Activated gamma-delta T cell treated with anti-CD3 and anti-CD28 coated beads, Interleukin-2, amount 50 U/mL, for 16 hours (primary cell): ENCODE measurements around the gene AKR1E2.

Experiments
- DNase-seq: peaks from one replicate; pipeline ENCODE4 v3.0.0-alpha.2; 2020; ENCODE audit warnings: low read depth

Gene AKR1E2

GRCh38 chr10:4825868-4826791, at the start of gene AKR1E2:
TSS of gene AKR1E2 (plus strand) at chr10:4826207. CDS start at chr10:4826325, 118 bp downstream.
- DNase-seq = peak; percentile 27

DNA sequence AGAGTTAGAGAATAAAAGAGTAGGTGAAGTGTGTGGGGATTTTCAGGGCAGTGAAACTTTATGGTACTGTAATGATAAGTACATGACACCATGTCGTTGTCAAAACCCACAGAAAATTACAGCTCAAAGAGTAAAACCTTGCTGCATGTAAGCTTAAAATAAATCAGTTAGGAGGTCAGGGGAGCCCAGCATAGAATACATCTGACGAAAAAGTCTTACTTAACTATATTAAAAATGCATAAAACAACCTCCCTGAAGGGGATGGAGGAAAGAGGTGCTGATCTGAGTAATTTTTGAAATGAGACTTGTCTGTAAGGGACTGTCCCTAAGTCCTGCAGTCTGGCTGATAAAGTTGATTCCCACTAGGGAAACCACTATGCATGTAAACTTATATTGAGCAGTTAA, 49.8 kb upstream of the AKR1E2 start:
- no peak for DNase-seq

- DNase-seq = no peak
These were observed 47.2 kb upstream of the AKR1E2 start for GRCh38 chr10:4778761-4779160.

DNA sequence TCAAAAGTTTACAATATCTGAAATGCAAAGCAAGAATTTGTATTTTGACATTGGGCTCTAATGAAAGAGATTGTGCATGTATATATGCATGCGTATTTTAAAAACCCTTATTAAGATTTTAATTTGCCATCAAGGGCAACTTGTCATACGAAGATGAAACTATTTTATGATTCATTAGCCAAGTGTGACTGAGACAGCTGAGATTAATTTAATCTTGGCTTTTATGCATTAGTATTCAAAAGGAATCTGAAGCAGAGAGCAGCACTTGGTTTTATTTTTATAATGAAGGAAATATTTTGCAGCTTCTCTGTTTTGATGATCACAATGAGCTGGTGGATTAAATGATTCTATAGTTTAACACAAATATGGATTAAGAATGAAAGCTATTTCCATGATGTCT, 45.9 kb upstream of the AKR1E2 start:
- DNase-seq = no peak

DNA sequence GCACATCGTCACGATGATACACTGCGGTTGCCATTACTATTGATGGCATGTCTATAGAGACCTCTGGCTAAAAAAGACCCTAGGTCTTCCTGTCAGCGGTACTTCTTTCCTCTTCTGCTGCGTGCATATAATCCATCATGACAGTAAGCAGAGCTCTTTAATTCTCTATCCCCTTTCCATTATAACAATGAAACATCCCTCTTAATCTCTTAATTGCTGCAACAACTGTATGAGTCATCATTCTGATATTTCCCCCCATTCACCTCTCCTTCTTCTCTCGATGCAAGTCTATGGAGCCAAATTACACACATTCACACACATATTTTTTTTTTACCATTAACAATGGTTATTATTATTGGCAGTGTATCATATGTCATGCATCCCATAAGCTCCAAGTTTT, 45.2 kb upstream of the AKR1E2 start:
- no peak for DNase-seq

DNA sequence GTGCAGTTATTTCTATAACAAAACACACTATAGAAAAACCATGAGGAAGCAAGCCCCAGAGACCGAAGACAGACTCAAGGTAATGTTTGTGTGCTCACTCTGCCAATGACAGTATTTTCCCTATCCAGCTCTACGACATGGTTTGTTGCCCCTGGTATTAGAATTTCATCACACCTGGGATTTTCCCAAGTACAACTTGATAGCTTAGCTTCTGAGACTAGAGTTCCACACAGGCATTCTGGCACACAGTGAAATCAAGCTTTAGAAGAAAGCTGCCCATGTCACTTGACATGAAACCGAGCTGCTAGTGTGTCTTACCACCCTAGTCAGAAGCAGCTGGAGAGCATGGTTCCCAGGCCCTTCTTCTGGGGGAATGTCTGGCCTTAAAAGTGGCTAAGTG, 44.1 kb upstream of the AKR1E2 start:
- DNase-seq = no peak

GRCh38 chr10:4784667-4785333, 41.2 kb upstream of the AKR1E2 start:
- DNase-seq = no peak

GRCh38 chr10:4786043-4786839, 39.8 kb upstream of the AKR1E2 start:
- no peak for DNase-seq

- DNase-seq = no peak
These were observed 36.0 kb upstream of the AKR1E2 start for GRCh38 chr10:4790045-4790444.

GRCh38 chr10:4790922-4791321, 35.1 kb upstream of the AKR1E2 start:
- DNase-seq = no peak

DNA sequence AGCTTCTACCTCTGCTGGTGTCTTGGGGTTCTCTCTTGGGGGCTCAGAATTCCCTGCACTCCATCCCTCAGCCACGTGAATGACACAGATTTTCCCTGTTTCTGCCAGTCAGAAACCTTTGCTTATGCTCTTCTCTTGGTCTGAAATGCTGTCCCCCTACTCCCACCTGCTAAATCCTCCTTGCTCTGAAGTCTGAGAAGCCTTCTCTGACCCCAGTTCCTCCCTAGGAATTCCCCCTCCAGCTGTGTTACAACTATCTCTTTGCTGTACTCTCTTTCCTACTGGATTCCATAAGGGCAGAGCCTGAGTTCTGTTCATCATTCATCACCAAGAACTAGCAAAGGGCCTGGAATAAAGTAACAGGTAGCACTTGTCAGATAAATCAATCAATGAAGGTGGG, 33.6 kb upstream of the AKR1E2 start:
- DNase-seq = no peak

- DNase-seq = no peak
These were observed 24.6 kb upstream of the AKR1E2 start for GRCh38 chr10:4801405-4801804.

DNA sequence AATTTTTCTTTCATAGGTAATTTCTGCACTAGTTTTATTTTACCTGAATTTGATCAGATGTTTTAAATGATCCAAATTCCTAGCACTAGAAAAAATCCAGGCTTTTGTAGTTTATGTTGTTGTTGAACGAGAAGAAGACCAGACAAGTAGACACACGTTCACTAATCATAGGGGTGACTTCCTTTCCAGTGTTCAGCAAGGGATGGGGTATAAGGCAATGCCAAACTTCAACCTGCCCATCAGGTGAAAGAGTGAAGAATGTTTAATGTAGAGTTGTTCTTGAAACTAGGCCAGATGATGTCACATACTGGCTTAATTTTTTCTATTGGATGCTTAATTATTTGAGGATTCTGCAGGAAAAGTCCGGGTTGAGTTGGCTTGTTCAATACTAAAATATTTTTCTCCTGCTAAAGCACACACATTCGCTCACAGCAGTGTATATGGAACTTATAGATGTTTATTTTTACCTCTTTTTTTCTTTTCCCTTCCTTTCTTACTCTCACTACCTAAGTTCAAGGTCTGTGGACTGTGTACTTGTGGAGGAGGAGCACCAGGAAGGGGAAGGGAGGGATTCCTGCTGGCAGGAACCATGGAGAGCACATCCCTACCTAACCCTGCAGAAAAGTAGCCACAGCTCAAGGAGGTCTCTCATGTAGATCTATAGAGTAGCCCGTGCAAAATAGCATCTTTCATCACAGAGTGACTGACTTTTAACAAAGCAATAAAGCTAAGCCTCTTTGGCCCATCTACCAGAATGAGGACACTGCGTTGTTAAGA, 23.1 kb upstream of the AKR1E2 start:
- no peak for DNase-seq

DNA sequence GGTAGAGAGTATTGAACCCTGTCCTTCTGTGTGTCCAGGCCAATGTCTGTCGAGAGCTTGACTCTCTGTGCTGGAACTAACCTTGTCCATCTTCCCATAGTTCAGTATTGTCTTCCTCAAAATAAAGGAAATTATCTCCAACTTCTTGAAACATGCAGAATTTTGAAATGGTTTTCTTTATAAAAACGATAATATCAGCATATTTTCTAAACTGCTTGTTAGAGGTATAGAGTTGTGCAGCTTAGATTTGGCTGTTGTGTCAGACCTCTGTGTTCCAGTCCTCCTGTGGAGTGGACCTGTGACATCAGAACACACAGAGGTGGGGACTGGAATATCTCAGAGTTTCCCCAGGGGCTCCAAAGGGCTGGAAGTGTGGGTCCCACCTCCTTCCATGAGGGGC, 22.2 kb upstream of the AKR1E2 start:
- DNase-seq = no peak

DNA sequence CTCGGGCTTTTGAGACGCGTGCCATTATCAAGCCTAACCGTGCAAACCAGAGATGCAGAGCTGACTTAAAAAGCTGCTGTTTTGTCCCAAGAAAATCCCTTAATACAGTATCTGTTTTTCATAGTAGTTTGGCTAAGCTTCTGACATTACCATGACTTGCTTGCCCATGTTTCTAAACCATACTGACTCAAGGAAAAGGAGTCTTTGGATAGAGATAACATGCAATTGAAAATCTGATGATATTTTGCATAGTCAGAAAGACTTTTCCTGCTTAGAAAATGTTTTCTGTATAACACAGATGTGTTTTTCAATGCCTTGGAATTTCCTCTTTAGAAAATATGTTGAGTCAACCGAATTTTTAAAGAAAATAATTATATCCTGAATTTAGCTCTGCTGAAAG, 21.5 kb upstream of the AKR1E2 start:
- DNase-seq = no peak

DNA sequence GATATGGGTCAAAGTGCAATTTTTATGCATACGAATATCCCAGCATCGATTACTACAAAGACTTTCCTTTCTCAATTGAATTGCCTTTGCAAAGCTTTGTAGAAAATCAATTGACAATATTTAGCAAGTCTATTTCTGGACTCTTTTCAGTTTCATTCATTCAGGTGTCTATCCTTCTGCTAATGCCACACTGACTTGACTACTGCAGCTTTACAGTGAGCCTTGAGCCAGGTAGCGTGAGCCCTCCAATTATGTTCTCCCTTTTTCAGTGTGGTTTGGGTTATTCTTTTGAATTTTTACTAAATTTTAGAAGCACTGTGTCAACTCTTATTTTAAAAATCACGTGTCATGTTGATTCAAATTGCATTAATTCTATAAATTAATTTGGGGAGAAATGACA, 19.5 kb upstream of the AKR1E2 start:
- no peak for DNase-seq

- no peak for DNase-seq
These were observed 18.1 kb upstream of the AKR1E2 start for GRCh38 chr10:4807761-4808507.

DNA sequence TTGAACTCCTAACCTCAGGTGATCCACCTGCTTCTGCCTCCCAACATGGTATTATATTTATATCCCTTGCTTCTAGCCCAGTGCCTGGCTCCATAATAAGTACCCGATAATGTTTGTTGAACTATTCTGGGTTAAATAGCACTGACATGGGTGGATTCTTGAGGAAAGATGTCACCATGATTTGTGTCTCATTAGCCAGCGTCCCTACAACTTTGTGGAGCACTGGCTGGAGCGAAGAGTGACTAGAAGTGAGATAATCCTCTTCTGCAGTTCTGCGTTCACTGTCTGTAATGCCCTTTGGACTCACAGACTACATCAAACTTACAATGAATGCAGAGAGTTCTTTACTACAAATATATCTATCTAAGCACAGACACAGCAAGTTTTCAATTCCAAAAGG, 16.9 kb upstream of the AKR1E2 start:
- no peak for DNase-seq

- no peak for DNase-seq
These were observed 15.9 kb upstream of the AKR1E2 start for GRCh38 chr10:4810092-4810491.

DNA sequence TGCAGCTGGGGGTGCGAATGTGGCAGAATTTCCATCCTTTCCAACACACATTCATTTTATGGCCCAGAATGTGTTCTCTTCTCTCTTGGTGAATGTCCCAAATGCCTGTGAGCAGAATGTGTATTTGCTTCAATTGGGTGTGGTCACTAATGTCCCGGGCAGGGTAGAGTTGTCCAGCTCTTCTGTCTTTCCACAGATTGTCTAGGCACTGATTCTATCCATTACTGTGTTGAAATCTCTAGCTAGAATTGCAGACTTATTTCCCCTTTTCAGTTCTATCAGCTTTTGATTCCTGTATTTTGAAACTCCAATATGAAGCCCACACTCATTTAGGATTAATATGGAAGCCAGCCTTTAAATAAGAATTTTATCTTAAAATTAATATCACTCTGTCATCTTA, 14.0 kb upstream of the AKR1E2 start:
- DNase-seq = no peak

DNA sequence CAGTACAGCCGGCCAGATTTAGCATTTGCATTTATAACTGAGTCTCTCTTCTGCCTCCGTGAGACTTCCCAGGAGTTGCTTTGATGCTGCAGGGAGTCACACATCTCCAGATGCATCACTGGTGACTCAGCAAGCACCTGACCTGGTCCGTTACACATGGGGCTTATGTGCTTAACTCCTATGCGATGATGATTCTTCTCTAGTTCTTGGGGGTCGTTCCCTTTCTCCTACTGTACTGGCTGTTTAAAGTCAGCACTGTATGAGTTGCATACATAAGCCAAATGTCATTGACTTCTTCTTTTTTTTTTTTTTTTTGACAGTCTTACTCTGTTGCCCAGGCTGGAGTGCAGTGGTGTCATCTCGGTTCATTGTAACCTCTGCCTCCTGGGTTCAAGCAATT, 13.0 kb upstream of the AKR1E2 start:
- no peak for DNase-seq
